K562 (cell line): ENCODE results near the gene MEIS2. TPM values are rescaled to one million over a fixed set of nuclear protein-coding genes. Genes with fewer than 3 reads are reported as not detected.

Experiments used
- E2F8 ChIP-seq: fragments of 450-650 bp; IDR thresholded peaks from 2 replicates; pipeline ENCODE4 v1.7.1; 2018; ENCODE audit warnings: mild to moderate bottlenecking, low read depth; ENCODE audit not compliant: partially characterized antibody
- FOXK2 ChIP-seq, 2 experiments: fragments of 450-650 bp; IDR thresholded peaks in 1 of 2; conservative IDR thresholded peaks in 1 of 2; 2 replicates each; pipeline ENCODE4 v1.6.1; 2016; ENCODE audit warnings: low read depth in 2 of 2, mild to moderate bottlenecking in 1 of 2
- KAT7 ChIP-seq: sonication (generic); formaldehyde crosslinking; IDR thresholded peaks from 2 replicates; pipeline ENCODE4 v1.8.0; 2022; ENCODE audit warnings: missing genetic modification reagents, mild to moderate bottlenecking, borderline replicate concordance
- OTX1 ChIP-seq: fragments of 450-650 bp; formaldehyde crosslinking; IDR thresholded peaks from 2 replicates; pipeline ENCODE4 v1.4.0; 2022; ENCODE audit warnings: mild to moderate bottlenecking
- PHF8 ChIP-seq: fragments of 200-600 bp; sonication (generic); IDR thresholded peaks from 2 replicates; pipeline ENCODE4 v1.6.1; 2012; ENCODE audit warnings: mixed run types, mild to moderate bottlenecking, inconsistent platforms, low read length, moderate library complexity, borderline replicate concordance
- POLR2AphosphoS5 ChIP-seq: IDR thresholded peaks from 2 replicates; pipeline ENCODE4 v1.6.1; 2011; ENCODE audit warnings: mild to moderate bottlenecking, low read depth, low read length, moderate library complexity; ENCODE audit not compliant: control insufficient read depth, insufficient read depth
- PRDM10 ChIP-seq: fragments of 450-650 bp; IDR thresholded peaks from 2 replicates; pipeline ENCODE4 v1.6.1; 2018; ENCODE audit not compliant: partially characterized antibody
- SMAD1 ChIP-seq: fragments of 150-350 bp; IDR thresholded peaks from 2 replicates; pipeline ENCODE4 v1.6.1; 2014; ENCODE audit warnings: low read length, low read depth; ENCODE audit not compliant: partially characterized antibody
- SOX6 ChIP-seq: fragments of 450-650 bp; IDR thresholded peaks from 2 replicates; pipeline ENCODE4 v1.6.1; 2014; ENCODE audit warnings: mild to moderate bottlenecking
- SUPT5H ChIP-seq: fragments of 450-650 bp; IDR thresholded peaks from 2 replicates; pipeline ENCODE4 v1.6.1; 2016
- ZNF175 ChIP-seq: fragments of 200-800 bp; sonication (Bioruptor generic); IDR thresholded peaks from 2 replicates; pipeline ENCODE4 v1.6.1; 2016; ENCODE audit warnings: low read depth, mild to moderate bottlenecking, missing genetic modification characterization, missing compliant biosample characterization
- ZNF217 ChIP-seq: sonication (generic); formaldehyde crosslinking; IDR thresholded peaks from 2 replicates; pipeline ENCODE4 v1.8.0; 2022; ENCODE audit warnings: mild to moderate bottlenecking, missing genetic modification reagents
- ZNF830 ChIP-seq: fragments of 250-450 bp; sonication (Bioruptor Pico); IDR thresholded peaks from 2 replicates; pipeline ENCODE4 v1.5.0; 2021; ENCODE audit warnings: mild to moderate bottlenecking
- polyA plus RNA-seq, 8 experiments: library from polyadenylated mRNA; depleted of rRNA in 4 of 8; stranded (reverse) in 5 of 8; unstranded in 3 of 8; fragments of >200 nt; fragmentation: Nextera tagmentation in 2 of 8; fragmentation: Illumina TruSeq in 1 of 8; extraction: Ambion mirVana in 2 of 8; extraction: Trizol in 1 of 8; gene quantifications; 2 replicates each; pipeline versions ENCODE4 v1.2.1 to v1.2.3, GENCODE V29; 2011 to 2014; ENCODE audit warnings: inconsistent platforms in 1 of 8, missing spikeins in 1 of 8
- total RNA-seq, 7 experiments: library from RNA; depleted of rRNA in 6 of 7; stranded (reverse); fragments of >200 nt in 6 of 7; fragmentation: Illumina TruSeq in 2 of 7; extraction: Trizol in 2 of 7; gene quantifications; 2 replicates each; pipeline versions ENCODE4 v1.2.1 to v1.2.3, GENCODE V29; 2011 to 2021; ENCODE audit warnings: low replicate concordance in 1 of 7
- TF ChIP-seq, protein P1 (sequence below): fragments of 250-450 bp; sonication (Bioruptor Pico); IDR thresholded peaks from 2 replicates; pipeline ENCODE4 v1.4.0; 2020; ENCODE audit warnings: mild to moderate bottlenecking
- TF ChIP-seq, protein P2 (sequence below): fragments of 200-800 bp; sonication (Bioruptor generic); IDR thresholded peaks from 2 replicates; pipeline ENCODE4 v1.6.1; 2017; ENCODE audit warnings: missing genetic modification characterization, missing compliant biosample characterization

MEIS2 gene
- total and polyA plus RNA-seq, 9 of the 15 experiments (the other 6 are each of a cell fraction or from before 2014, with no cell fraction given): 7.5 to 64.2 (median 22.3) TPM

DNA sequence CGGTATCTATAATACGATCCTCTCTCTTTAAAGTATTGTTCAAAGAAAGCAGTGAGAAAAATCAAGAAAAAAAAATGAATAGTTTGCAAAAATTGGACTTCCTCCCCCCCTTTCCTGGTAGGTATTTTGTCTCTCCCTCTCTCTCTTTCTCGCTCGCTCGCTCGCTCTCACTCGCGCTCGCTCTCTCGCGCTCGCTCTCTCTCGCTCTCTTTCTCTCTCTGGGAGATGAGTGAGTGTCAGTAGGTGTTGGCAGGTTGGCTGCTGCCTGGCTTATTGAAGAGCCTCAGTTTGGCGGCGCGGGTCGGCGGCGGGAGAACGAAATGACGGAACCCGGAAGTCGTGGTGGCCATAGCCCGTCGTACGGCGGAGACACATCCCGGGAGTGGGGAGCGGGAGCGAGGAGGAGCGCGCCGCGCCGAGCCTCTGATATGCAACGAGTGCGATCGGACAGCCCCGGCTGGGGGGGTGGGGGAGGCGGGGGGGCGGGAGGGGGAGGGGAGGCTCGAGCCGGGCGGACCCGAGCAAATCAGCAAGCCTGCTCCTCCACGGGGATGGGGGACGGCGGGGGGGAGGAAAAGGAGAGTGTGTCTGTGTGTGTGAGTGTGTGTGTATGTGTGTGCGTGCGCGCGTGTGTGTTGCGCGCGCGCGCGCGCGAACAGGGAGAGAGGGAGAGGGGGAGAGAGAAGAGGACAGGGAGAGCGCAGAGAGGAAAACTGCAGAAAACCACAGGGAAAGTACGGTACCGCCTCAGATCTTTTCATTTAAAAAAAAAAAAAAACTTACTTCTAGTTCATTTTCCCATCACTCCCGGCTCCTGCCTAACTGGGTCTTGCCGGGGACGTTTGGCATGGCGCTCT lies at the start of gene MEIS2 (continued):
- TF ChIP-seq, protein P1, sequence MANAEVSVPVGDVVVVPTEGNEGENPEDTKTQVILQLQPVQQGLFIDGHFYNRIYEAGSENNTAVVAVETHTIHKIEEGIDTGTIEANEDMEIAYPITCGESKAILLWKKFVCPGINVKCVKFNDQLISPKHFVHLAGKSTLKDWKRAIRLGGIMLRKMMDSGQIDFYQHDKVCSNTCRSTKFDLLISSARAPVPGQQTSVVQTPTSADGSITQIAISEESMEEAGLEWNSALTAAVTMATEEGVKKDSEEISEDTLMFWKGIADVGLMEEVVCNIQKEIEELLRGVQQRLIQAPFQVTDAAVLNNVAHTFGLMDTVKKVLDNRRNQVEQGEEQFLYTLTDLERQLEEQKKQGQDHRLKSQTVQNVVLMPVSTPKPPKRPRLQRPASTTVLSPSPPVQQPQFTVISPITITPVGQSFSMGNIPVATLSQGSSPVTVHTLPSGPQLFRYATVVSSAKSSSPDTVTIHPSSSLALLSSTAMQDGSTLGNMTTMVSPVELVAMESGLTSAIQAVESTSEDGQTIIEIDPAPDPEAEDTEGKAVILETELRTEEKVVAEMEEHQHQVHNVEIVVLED (CRISPR knock-in tag): peak; percentile 88
- TF ChIP-seq SMAD1: no peak
- peak; percentile 6; the same call in 1 of the 2 replicates for TF ChIP-seq OTX1 (CRISPR knock-in tag)
- TF ChIP-seq SUPT5H: peak; percentile 83
- TF ChIP-seq SOX6: 0 out of 2 replicates have a peak, but pooled peaks have one; percentile 16
- TF ChIP-seq PRDM10: peak; percentile 98
- TF ChIP-seq E2F8: peak; percentile 55
- TF ChIP-seq, protein P2, sequence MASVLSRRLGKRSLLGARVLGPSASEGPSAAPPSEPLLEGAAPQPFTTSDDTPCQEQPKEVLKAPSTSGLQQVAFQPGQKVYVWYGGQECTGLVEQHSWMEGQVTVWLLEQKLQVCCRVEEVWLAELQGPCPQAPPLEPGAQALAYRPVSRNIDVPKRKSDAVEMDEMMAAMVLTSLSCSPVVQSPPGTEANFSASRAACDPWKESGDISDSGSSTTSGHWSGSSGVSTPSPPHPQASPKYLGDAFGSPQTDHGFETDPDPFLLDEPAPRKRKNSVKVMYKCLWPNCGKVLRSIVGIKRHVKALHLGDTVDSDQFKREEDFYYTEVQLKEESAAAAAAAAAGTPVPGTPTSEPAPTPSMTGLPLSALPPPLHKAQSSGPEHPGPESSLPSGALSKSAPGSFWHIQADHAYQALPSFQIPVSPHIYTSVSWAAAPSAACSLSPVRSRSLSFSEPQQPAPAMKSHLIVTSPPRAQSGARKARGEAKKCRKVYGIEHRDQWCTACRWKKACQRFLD: peak; percentile 84
- no peak for TF ChIP-seq KAT7 (CRISPR knock-in tag)
- TF ChIP-seq POLR2AphosphoS5: peak; percentile 67
- peak; percentile 83 for TF ChIP-seq ZNF175 (CRISPR knock-in tag)
- TF ChIP-seq PHF8: peak; percentile 65; the same call in 1 of the 2 replicates
- TF ChIP-seq ZNF830: no peak
- TF ChIP-seq ZNF217: no peak
- TF ChIP-seq FOXK2 (conservative IDR thresholded peaks at IDR 0.05 in 1 of 2, IDR thresholded peaks at IDR 0.05 in 1 of 2; ENCODE audit: low read depth in 2 of 2): peak in 1 of 2 experiments; percentile 66; a peak in 1 of 4 replicates
